Ovary (tissue), 3 donors: ENCODE results near the gene NAA80.

Experiments used
- CTCF ChIP-seq, 3 donors: fragments of 450-650 bp in 2 of 3; fragments of 200-600 bp in 1 of 3; IDR thresholded peaks; one replicate each; pipeline versions ENCODE4 v1.5.1 to v1.8.0; 2016 to 2022; ENCODE audit warnings: antibody characterized with exemption in 3 of 3, mild to moderate bottlenecking in 1 of 3
- POLR2A ChIP-seq: fragments of 450-650 bp; IDR thresholded peaks from one replicate; pipeline ENCODE4 v1.6.1; 2017; ENCODE audit warnings: antibody characterized with exemption, mild to moderate bottlenecking, moderate library complexity
- donor health status: DM: no; HTN: no; CAD: no.

GRCh38 chr3:50272911-50273688, 26.1 kb downstream of the NAA80 start:
- TF ChIP-seq POLR2A, result peak; percentile 39
- peak; percentile 97 to 99 (median 98) for TF ChIP-seq CTCF (IDR thresholded peaks at IDR 0.05)
